GM18951 (cell line): ENCODE data around the gene CIZ1.

Experiments
- POLR2A ChIP-seq: IDR thresholded peaks from 4 replicates; pipeline ENCODE4 v1.6.1; 2011; ENCODE audit warnings: mild to moderate bottlenecking; ENCODE audit not compliant: insufficient read length, insufficient read depth; ENCODE audit errors: extremely low read depth
- in situ Hi-C: fragments of 300-500 bp; cut with MboI; formaldehyde crosslinking; loops from one replicate; pipeline ENCODE4 v1.12.0; 2022; ENCODE audit warnings: low sequenced_read_pairs, mixed read lengths, inconsistent platforms; ENCODE audit not compliant: unreplicated experiment

The CIZ1 gene

DNA sequence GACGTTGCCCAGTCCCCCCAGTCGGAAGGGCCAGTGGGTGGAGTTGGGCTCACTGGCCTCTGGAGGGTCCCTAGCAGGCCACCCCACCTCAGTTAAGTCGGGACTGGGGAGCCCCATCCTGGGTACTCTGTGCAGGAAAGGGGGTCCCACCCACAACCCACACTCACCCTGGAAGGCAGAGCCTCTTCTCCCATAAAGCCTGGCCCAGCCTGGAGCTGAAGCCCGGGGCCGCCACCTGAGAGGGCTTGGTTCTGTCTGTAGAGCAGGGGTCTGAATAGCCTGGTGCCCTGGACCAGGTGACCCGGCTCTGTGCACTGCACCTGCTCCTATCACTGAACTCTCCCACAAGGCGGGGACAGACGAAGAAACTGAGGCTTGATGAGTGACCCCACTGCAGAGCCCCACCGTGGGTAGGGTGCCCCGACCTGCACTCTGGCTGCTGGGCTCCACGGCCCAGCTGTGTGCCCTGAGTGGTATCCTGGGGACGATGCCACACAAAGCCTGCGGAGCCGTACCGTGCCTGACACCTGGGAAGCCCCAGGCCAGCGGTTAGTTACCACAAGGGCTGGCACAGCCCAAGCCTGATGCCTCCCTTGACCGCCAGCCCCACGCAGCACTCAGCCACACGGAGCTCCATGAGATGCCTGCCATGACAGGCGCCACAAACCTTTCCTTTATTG, 71.2 kb downstream of the CIZ1 start:
- in situ Hi-C loops: no loop called here
- TF ChIP-seq POLR2A: no peak

DNA sequence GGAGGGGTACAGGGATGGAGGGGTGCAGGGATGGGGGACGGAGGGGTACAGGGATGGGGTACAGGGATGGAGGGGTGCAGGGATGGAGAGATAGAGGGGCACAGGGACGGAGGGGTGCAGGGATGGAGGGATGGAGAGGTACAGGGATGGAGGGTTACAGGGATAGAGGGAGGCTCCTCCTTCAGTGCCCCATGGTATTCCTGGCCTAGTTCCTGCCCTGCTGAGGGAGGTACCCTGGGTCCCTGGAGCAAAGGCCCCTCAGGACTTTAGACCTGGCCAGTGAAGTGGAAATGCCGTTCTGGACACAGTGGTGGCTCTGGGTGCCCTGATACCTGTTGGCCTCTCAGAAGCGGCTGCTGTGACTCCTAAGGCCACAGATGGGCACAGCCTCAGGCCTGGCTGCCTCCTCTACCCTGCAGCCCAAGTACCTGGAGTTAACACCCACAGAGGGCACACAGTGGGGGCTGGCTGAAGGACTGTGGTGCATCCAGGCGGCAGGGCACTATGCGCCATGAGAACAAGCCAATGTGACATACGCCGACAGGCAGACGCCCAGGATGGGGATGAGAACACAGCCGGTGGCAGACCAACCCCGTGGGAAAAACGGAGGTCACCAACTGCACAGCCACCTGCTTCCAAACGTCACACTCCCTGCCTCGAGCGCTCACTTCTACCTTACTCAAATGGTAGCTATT, 72.3 kb downstream of the CIZ1 start:
- in situ Hi-C loops: no loop called here
- TF ChIP-seq POLR2A: no peak

DNA sequence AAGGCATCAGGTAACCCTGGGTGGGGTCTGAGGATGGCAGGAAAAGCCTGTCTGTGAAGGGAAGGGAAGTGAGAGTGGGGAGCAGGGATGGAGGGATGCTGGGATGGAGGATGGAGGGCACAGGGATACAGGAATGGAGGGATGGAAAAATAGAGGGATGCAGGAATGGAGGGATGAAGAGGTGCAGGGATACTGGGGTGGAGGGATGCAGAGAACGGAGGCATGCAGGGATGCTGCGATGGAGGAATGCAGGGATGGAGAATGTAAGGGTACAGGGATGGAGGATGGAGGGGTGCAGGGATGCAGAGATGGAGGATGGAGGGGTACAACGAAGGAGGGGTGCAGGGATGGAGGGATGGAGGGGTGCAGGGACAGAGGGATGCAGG, 72.9 kb downstream of the CIZ1 start:
- TF ChIP-seq POLR2A: no peak
- in situ Hi-C loops: no loop called here

DNA sequence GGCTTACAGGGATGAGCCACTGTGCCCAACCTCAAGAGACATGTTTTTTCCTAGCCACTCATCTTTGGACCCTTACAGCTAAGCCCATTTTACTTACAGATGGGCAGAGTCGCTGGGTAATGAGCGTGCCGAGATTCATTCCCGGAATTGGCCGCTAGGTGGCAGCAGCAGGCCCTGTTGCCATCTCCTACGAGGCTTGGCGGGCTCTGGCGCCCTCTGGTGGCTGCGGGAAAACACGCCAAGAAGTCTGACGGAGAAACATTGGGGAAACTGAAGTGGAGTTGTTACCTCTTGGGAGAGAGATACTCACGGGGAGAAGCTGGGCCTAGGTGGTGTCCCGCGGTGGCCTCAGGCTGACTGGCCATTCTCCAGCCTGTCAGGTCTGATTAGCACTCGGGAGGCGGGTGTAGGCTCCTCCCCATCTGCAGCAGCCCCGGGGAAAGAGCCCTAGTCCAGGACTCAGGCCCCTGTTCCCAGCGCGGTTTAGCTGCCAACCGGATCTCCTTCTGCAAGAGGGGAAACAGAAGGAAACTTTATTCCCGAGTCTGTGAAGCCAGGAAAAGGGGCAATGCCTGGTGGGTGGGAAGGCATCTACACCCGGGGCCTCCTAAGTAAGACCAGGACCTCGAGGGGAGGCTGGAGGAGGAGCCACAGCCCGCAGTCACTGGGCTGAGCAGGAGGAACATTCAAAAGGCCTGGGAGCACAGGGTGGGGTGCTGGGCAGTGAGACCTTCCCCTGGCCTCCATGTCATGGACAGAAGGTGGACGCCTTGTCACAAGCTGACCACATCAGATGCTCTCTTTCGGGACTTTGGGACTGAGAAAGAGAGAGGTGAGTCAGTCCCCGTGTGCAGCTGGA, 73.5 kb downstream of the CIZ1 start:
- TF ChIP-seq POLR2A: no peak
- in situ Hi-C loops: no loop called here

DNA sequence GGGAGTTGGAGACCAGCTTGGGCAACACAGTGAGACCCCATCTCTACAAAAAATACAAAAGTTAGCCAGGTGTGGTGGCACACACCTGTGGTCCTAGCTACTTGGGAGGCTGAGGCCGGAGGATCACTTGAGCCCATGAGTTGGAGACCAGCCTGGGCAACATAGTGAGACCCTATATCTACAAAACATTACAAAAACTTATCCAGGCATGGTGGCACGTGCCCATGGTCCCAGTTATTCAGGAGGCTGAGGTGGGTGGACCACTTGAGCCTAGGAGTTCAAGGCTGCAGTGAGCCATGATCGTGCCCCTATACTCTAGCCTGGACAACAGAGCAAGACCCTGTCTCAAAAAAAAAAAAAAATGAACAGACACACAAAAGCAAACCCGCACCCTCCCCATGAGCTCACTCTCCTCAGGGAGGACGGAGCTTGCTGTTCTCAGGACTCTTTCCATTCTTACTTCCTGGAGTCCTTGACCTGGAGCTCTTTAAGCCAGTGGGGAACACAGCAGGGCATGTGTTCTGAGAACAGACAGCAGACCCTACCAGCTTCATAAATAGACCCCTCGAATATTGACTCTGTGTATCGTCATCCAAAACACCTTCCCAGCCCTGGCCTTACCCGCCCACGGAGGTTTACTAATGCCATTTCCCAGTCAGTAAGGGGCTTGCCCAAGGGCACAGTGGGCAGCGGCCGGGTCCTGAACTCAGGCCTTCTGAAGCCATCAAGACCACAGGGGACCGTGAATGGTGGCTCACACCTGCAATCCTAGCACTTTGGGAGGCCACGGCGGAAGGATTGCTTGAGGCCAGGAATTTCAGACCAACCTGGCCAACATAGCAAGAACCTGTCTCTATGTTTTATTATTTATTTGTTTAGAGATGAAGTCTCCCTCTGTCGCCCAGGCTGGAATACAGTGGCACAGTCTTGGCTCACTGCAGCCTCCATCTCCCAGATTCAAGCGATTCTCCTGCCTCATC, 75.0 kb downstream of the CIZ1 start:
- no peak for TF ChIP-seq POLR2A
- in situ Hi-C loops: no loop called here
